Stimulated activated CD8-positive, alpha-beta memory T cell treated with anti-CD3 and anti-CD28 coated beads, Interleukin-15, amount 100 ng/mL, for 48 hours (primary cell): ENCODE measurements around the gene CDH4.

Experiments used
- DNase-seq, 2 donors: peaks; one replicate each; pipeline ENCODE4 v3.0.0-alpha.2; 2020; ENCODE audit warnings: low read depth in 2 of 2

The CDH4 gene

DNA sequence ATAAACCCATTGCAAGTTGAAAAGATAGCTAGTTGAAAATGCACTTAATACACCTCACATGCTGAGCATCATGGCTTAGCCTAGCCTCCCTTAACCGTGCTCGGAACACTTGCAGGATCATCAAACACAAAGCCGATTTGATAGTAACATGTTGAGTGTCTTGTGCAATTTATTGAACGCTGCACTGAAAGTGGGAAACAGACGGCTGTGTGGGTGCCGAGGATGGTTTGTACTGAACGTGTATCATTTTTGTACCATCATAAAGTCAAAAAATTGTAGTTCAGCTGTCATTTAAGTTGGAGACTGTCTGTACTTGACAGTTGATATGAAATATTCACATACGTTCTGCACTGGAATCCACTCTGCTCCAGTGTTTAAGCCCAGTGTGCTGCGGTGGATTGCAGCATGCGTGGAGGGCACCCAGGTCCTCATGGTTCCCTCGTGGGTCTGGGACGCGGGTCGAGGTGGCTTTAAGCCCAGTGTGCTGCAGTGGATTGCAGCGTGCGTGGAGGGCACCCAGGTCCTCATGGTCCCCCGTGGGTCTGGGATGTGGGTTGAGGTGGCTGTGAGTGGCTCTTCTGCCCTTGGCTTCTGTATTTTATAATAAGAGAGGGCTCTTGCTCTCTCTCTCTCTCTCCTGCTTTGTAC, 77.0 kb downstream of the CDH4 start:
- DNase-seq: no peak

DNA sequence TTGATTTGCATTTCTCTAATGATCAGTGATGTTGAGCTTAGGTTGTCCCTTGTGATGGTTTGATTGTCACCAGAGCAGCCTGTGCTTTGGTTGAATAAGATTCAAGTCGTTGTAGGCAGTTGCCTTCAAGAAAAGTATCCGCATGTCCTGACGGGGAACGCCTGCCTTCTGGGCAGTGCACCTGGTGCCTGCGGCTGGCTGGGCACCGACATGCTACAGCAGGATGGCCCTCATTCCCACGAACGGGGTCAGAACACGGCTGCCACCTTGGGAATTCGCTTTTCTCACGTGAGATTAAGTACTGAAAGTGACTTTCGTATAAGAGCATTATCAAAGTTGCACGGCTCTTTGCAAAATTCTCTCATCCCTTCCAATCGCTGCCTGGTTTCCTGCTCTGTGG, 78.4 kb downstream of the CDH4 start:
- DNase-seq: no peak

DNA sequence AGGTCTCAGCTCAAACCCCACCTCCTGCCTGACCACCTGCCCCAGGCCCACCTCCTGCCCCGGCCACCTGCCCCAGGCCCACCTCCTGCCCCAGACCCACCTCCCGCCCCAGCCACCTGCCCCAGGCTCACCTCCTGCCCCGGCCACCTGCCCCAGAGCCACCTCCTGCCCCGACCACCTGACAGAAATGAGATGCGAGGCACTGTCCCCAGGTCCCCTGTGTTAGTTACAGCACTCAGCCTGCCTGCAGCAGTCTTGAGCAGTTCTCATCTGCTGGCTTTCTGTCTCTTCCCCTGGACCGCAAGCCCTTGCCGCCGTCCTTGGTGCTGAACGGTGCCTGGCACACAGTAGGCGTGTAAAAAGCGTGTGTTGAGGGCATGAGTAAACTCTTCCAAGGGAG, 79.5 kb downstream of the CDH4 start:
- no peak for DNase-seq

DNA sequence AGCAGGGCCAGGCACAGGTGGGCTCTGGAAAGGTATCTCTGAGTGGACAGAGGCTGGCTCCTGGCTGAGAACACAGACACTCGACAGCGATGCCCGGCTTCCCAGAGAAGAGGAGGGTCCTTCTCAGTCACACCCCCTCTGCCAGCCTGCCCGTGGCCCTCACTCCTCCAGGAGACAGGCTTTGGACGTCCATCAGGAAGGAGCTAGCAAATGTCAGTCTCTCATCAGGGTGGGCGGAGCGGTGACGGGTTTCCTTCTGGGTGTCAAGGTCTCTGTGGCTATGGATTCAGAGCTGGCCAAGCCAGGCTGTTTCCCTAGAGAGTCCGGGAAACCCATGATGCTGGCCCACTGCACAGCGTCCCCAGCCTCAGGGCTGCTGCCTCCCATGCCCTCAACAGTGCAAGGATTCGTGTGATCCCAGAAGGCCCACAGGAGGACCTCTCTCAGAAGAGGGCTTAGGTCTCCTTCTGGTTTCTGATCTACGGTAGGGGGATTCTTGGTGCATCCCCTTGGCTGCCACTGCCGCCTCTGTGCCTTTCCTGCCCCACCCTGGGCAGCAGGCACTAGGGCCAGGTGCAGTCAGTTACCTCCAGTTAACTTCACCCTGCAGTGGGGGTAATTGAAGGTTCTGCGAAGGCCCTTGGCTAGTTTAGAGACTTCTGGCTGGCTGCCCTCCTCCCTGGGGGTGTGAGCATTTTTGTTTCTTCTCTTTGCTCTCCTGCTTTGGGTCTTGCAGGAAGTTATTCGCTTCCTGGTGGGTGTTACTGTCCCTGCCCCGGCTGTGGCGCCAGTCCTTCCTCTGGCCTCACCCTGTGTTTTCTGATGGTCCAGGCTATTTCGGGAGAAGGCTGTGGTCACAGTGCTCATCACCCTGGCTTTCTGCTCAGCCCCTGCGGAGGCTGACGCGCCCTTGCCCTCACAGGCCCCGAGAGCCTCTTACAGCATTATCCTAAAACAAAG, 80.2 kb downstream of the CDH4 start:
- no peak for DNase-seq

DNA sequence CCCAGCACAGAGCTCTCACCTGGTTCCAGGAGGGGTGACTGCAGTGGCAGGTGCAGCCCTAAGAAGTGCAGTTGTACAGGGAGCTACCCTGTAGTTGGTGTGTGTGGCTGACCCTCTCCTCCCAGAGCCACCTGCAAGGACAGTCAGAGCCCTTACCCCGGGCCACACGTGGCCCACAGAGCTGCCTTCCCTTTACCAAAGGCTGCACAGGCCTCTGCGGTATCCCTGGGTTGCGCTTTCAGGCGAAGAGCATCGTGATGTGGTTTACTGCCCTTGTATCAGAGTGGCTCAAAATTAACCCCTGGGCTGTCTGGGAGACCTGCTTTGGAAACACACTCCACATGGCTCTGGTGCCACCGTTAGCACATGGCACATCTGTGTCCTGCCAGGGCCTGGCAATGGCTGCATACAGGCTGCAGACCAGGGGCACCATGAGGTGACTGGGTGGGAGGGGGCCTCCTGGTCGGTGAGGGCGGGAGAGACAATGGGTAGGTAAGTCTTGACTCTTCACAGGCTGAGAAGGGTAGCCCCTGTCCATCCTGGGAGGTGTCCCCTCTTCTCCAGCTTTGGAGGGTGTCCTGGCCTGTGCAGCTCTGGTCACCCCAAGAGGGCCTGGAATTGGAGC, 81.5 kb downstream of the CDH4 start:
- DNase-seq: no peak

DNA sequence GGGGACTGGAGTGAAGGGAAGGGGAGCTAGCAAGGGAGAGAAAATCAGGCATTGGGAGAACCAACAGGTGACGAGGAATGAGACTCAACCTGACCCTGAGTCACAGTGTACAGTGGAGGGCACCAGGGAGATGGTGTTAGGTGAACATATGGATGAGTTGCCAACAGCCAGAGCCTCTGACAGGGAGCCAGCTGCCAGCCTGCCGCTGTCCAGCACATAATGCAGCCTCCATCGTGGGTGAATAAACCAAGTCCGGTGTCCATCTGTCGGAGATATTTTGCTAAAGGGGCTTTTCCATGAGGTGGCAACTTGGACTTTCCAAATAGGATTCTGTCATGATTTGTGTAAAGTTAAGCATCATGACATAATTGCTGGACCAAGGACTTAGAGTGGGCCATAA, 88.1 kb downstream of the CDH4 start:
- DNase-seq: no peak

DNA sequence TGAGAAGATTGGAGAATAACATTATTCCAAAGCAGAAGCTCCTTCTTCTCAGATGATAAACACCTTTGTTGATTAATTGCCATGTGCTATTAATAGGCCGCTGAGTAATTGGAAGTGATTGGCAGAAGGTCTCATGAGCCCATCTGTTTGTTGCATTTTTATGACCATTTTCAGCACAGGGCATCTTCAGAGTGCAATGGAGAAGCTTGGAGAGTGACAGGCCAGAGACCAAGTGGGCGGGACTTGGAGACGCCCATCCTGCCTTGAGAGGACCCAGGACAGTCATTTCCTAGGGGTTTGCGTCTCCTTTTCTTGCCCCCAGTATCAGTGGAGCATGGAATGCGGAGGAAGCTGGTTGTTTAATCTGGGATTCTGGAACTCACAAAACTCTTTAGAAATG, 89.5 kb downstream of the CDH4 start:
- DNase-seq: no peak

DNA sequence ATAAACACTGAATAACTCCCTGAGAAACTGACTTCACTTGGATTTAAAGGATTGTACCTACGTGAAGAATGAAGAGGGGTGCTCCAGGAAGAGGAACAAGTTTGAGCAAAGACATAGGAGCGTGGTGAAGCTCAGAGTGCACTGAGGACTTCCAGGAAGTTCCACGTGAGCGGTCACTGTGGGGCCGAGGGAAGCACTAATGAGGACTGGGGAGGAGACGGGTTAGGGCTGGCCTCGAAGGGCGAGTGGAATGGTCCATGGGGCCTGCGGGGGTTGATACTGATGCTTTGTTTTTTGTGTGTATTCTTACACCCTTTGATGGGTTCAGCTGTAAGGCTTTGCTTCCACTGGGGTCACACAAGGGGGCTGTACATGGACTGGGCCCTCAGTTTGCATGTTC, 91.9 kb downstream of the CDH4 start:
- no peak for DNase-seq

DNA sequence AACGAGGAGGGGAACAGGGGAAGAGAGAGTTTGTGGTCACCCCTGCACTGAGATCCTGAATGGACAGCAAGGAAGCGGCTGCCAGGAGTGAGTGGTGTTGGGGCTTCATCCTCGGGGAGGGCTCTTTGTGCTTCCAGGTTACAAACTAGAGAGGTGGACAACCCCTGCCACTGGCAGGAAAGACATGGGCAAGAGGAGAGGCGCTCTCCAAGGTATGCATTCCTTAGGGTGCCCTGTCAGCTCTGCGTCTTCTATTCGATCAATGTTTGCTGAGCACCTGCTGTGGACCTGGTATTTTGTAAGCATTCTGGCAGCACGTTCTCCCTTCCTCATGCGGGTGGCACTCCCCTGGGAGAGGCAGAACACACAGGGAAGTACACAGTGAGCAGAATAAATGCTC, 93.6 kb downstream of the CDH4 start:
- DNase-seq: no peak

DNA sequence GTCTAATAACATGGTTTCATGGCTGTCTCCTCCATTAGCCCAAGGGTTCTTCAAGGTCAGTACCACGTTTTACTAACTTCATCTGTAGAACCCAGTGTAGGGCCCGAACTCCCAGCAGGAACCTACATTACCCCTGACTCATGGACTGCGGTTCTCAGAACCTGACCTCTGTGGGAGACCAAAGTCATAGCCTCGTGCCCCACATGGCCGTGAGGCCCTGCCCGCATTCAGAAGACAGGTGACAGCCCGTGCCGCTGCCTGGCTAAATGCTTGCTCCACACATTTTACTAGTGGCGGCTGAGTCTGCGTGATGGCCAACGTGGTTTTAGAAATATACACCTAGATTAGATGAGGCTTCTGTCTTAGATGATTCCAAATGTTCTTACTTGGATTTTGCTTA, 94.9 kb downstream of the CDH4 start:
- DNase-seq: no peak

DNA sequence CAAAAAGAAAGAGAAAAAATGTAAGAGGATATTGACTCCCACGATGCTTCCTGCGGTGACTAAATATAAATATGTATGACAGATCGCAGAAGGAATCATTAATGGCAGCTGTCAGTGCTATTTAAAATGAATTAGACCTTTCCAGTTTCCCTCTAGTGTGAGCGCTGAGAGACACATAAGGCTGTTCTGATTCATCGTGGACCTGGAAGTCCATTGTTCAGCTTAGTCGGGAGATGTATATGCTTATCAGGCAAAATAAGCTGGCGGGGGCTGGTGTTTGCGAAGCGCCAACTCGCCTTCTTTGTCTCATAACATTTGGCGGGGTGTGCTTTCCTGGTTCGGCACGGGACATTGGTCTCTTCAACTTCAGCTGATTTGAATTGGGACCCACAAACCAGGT, 95.4 kb downstream of the CDH4 start:
- DNase-seq: no peak

DNA sequence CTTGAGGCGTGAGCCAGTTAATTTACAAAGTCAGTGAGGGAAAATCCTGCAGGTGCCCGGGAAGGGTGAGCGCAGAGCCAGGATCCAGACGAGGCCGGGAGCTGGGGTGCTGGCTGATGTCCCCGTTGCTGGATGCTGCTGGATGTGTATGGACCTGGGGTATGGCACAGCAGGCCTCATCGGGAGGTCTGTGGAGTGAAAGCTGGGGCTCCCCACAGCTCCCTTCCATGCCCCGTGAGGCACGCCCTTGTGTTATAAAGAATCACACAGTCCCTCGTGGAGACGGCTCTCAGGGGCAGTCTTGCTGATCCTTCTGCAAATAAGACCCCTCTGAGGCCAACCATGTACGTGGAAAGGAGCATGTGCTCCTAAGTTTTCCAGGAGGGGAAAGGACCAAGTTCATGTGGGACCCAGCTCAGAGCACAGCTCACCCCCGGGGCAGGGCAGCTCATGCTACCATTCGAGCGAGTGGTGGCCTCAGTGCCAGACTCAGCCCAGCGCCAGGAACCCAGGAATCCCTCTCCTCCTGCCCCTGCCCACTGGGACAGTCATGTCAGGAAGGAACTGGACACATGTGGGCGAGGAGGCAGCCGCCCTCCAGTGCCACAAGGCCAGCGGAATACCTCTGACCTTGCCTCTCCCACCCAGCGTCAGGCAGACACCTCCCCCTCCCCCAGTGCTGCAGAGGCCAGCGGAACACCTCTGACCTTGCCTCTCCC, 97.5 kb downstream of the CDH4 start:
- DNase-seq: no peak

DNA sequence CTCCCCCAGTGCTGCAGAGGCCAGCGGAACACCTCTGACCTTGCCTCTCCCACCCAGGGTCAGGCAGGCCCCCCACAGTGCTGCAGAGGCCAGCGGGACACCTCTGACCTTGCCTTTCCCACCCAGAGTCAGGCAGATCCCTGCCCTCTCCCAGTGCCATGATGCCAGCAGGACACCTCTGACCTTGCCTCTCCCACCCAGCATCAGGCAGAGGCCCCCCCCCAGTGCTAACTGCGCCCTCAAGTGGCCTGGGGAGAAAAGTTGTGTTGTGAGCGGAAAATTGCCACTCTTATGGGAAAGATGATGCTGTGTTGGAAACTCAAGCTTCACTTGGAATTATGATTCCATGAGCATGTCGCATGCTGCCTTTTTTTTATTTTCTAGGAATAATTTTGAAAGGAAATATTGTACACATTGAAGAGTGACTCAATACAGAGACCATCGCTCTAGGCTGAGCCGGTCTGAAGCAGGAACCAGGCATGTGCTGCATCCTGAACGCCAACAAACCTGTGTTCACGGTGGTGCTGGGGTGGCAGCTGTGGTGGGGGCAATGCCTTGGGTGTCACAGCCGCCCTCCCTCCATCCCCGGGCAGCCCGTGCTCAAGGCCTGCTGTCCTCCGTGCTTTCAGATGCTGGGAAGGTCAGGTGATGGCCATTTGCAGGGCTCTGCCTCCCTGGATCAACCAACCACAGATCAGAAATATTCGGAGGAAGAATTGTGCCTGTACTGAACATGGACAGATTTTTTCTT, 98.6 kb downstream of the CDH4 start:
- no peak for DNase-seq

DNA sequence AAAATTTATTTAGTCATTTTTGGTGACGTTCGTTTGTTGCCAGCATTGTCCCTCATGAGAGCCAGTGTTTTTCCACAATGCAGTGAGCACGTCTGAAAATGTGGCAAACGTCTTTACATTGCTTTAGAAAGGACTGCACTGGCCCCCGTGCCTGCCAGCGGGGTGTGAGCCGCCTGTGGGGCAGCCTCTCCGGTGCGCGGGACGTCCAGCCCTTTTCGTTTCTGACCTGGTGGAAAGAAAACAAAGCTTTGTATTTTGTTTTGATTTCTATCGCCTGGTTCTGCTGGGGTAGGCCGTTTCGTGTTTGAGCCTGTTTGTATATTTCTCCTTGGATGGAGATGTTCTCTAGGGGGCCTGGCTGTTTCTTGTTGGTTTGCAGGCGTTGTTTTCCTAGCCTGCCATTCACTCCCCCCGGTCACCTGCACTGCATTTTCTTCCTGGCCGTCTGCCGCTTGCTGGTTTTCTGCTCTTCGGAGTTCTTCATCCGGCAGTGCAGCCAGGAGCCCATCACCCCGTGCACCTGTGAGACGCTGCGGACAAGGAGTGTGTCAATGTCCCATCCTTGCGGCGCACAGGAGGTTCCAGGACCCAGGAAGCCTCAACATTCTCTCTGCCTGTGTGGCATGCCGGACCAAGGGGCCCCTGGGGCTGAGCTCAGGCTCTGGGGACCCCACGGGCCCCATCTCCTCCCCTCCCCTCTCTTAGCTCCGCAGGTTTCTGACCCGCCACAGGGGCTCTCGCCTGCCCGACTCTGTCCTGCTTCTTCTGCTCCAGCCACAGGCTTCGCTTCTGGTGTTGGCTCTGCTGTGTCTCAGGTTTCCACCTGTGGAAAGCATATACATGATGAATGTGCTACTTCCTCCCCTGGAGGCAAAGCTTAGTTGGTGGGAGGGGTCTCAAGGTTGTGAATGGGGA, 100.5 kb downstream of the CDH4 start:
- DNase-seq: no peak

DNA sequence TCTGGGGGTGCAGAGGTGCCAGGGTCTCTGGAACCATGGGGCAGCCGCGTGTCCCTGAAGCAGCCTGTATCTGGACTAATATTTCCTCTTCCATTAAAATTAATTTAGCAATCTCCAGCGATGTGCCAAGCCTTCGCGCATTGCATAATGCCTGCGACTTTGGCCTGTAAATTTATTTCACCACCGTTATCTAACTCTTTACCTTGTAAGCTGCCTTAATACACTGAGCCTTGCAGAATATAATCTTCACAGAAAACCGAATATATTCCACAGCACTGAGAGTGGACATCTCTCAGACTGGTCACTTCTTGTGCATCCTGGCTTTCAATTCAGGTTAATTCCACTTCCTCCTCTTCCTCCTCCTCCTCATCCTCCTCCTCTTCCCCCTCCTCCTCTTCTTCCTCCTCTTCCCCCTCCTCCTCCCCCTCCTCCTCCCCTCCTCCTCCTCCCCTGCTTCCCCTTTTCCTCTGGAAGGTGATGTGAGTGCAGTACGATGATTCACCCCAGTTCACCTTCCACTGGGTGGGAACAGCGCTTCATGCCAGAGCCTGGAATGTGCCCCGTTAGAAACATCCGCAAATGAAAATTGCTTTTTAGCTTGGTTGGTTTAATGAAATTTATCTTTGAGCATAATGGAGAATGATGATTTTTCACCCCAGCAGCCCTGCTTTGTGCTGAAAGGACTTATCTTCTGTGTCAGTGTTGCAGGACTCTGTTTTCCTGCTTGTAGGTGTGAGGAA, 101.4 kb downstream of the CDH4 start:
- no peak for DNase-seq

DNA sequence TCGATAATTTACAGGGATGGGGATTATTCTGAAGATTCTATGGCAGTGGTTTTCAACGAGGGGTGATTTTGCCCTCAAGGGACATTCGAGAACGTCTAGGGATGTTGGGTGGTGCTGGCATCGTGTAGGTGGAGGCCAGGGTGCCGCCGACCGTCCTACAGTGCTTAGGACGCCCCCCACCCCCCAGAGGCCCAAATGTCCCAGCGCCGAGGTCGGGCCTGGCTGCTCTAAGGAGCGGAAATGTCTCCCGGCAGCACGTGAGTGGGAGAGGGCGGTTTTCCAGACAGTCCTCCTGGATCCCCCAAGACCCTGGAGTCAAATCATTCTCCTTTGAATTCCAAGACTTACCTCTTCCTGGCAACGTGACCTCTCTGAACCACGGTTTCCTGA, 101.9 kb downstream of the CDH4 start:
- no peak for DNase-seq

DNA sequence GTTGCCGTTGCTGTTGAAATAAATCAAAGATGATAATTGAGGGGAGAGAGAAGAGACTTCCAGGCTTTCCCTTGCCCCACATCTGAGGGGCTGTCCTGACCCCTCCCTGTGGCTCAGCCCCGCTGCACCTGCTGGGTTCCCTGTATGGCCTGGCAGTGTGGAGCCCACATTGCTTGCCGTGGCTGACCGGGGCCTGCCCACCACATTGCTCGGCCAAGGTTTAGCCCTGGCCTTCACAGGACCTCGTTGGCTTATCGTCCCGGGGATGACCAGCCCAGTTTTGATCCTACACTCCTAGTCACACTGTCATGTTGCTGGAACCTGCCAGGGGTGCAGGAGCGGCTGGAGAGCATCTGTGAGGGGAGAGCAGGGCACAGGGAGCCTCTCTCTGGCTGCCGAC, 102.4 kb downstream of the CDH4 start:
- DNase-seq: no peak

DNA sequence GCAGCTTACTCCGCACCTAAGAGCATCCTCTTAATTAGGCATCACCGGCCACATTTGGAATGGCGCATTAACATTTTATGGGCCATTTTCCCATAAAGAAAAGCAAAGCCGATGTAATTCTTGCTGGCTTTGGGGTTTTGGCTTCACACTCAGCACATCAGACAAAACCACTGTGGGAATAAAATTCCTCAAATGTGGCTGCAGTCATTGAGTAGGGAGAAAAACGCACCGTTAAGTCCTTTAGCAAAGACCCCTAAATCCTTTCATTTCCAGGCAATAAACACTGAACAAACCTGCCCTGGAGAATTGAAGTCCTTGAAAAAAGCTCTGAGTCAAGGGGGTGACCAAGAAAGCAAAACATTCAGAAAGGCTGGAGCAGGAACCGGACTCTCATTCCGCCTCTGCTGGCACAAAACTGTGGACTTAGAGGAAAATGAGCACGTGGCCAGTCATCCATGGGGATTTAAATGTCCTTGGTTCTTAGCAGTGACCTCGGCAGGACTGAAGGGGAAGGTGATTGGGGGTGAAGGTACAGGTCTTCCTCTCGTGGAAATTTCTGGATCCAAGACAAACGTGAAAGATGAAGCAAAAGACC, 102.9 kb downstream of the CDH4 start:
- no peak for DNase-seq

DNA sequence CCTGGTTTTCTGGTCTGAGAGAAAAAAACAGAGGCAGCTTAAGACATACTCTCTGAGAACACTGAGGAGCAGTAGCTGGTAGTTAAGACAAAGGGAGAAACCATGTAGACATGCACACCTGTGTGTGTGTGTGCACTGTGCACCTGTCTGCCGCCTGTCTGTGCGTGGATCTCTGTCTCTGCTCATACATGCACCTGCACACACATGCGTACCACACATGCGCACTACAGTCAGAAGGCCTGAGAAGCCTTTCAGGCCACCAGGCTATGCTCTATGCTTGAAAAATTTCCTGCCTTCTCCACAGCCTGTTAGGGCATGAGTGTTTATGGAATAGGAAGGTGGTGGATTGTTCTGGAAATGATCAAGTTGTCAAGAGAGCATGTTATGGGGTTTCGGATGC, 103.5 kb downstream of the CDH4 start:
- DNase-seq: no peak
